Trophoblast cell (in vitro differentiated cells and primary cell): ENCODE data around the gene PLEKHA1.

Source experiments
- DNase-seq, 2 donors: peaks; one replicate each; pipeline ENCODE4 v3.0.0-alpha.2; 2016
- H2AFZ ChIP-seq: 2 replicates; pipeline ENCODE4 v1.6.1; 2013; ENCODE audit warnings: low read length, moderate library complexity, mild to moderate bottlenecking; ENCODE audit not compliant: insufficient read depth, poor library complexity
- H2AK5ac ChIP-seq: 2 replicates; pipeline ENCODE4 v1.6.1; 2013; ENCODE audit warnings: mild to moderate bottlenecking, low read length
- H2BK120ac ChIP-seq: 2 replicates; pipeline ENCODE4 v1.6.1; 2013; ENCODE audit warnings: low read length, mild to moderate bottlenecking, moderate library complexity; ENCODE audit not compliant: insufficient read depth, poor library complexity
- H2BK12ac ChIP-seq: 2 replicates; pipeline ENCODE4 v1.6.1; 2013; ENCODE audit warnings: mild to moderate bottlenecking, low read length, moderate library complexity
- H2BK5ac ChIP-seq: 2 replicates; pipeline ENCODE4 v1.6.1; 2013; ENCODE audit warnings: low read length, low read depth, moderate library complexity, mild to moderate bottlenecking; ENCODE audit not compliant: poor library complexity
- H3K14ac ChIP-seq: 2 replicates; pipeline ENCODE4 v1.6.1; 2013; ENCODE audit warnings: mild to moderate bottlenecking, low read length
- H3K18ac ChIP-seq: 2 replicates; pipeline ENCODE4 v1.6.1; 2013; ENCODE audit warnings: mild to moderate bottlenecking, low read length
- H3K23ac ChIP-seq: 2 replicates; pipeline ENCODE4 v1.6.1; 2013; ENCODE audit warnings: low read length
- H3K27ac ChIP-seq: 2 replicates; pipeline ENCODE4 v1.5.1; 2013; ENCODE audit warnings: low read depth, mild to moderate bottlenecking, inconsistent platforms, low read length, moderate library complexity
- H3K27me3 ChIP-seq: 2 replicates; pipeline ENCODE4 v1.6.1; 2013; ENCODE audit warnings: inconsistent platforms, mild to moderate bottlenecking, low read length, moderate library complexity; ENCODE audit not compliant: insufficient read depth
- H3K36me3 ChIP-seq, 2 experiments: 1 replicate in 1 of 2; 2 replicates in 1 of 2; pipeline ENCODE4 v1.6.1; 2013; ENCODE audit warnings: low read length in 2 of 2, mild to moderate bottlenecking in 2 of 2, moderate library complexity in 1 of 2; ENCODE audit not compliant: insufficient read depth in 2 of 2, control insufficient read depth in 1 of 2
- H3K4ac ChIP-seq: 2 replicates; pipeline ENCODE4 v1.6.1; 2013; ENCODE audit warnings: low read depth, mild to moderate bottlenecking, low read length, moderate library complexity
- H3K4me1 ChIP-seq, 2 experiments: 1 replicate in 1 of 2; 2 replicates in 1 of 2; pipeline ENCODE4 v1.6.1; 2013; ENCODE audit warnings: low read length in 2 of 2, mild to moderate bottlenecking in 2 of 2, moderate library complexity in 1 of 2; ENCODE audit not compliant: insufficient read depth in 2 of 2, control insufficient read depth in 1 of 2
- H3K4me2 ChIP-seq: 2 replicates; pipeline ENCODE4 v1.6.1; 2013; ENCODE audit warnings: inconsistent platforms, mild to moderate bottlenecking, low read length, moderate library complexity
- H3K4me3 ChIP-seq: 2 replicates; pipeline ENCODE4 v1.5.1; 2013; ENCODE audit warnings: mild to moderate bottlenecking, low read depth, low read length, inconsistent platforms
- H3K79me1 ChIP-seq: one replicate; pipeline ENCODE4 v1.6.1; 2013; ENCODE audit warnings: low read length
- H3K79me2 ChIP-seq: 2 replicates; pipeline ENCODE4 v1.6.1; 2013; ENCODE audit warnings: low read length, mild to moderate bottlenecking; ENCODE audit not compliant: control insufficient read depth, insufficient read depth, poor library complexity
- H3K9ac ChIP-seq: 2 replicates; pipeline ENCODE4 v1.6.1; 2013; ENCODE audit warnings: mild to moderate bottlenecking, low read length
- H3K9me3 ChIP-seq: 2 replicates; pipeline ENCODE4 v1.6.1; 2013; ENCODE audit warnings: low read depth, mild to moderate bottlenecking, control low read depth, inconsistent platforms, low read length; ENCODE audit not compliant: insufficient read depth
- H4K12ac ChIP-seq: 2 replicates; pipeline ENCODE4 v1.6.1; 2013; ENCODE audit warnings: low read depth, mild to moderate bottlenecking, low read length, moderate library complexity
- H4K8ac ChIP-seq: 2 replicates; pipeline ENCODE4 v1.6.1; 2013; ENCODE audit warnings: low read depth, mild to moderate bottlenecking, low read length, moderate library complexity
- H4K91ac ChIP-seq: one replicate; pipeline ENCODE4 v1.6.1; 2013; ENCODE audit warnings: low read depth, mild to moderate bottlenecking, low read length, moderate library complexity
- WGBS: extraction: QIAGEN DNeasy Blood & Tissue Kit; methylation state at CpG from one replicate; pipeline ENCODE4 v1.1.7; 2013; ENCODE audit warnings: missing lambda C conversion rate; ENCODE audit not compliant: insufficient read length, insufficient coverage; ENCODE audit errors: extremely low coverage; 5-methylcytosine and 5-hydroxymethylcytosine counted together

PLEKHA1 gene

DNA sequence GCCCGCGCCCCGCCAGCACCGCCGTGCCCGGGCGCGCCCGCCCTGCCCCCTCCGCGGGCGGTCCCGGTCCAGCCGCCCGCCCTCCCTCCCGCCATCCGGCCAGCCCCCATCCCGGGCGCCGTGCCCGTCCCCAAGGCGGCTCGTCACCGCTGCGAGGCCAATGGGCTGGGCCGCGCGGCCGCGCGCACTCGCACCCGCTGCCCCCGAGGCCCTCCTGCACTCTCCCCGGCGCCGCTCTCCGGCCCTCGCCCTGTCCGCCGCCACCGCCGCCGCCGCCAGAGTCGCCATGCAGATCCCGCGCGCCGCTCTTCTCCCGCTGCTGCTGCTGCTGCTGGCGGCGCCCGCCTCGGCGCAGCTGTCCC, 86.8 kb downstream of the PLEKHA1 start, which contains the start of gene HTRA1:
Gene HTRA1, plus strand, starts transcription at position 187 of the 362 bp plus-strand sequence. Its CDS starts 100 bp downstream, at position 287.
- peaks cover 0 to 6% of the 10 kb centered on the region in 2 experiments for H3K36me3 ChIP-seq
- H3K27ac ChIP-seq: no peak within 1 kb of the TSS
- peak within 1 kb of the TSS; percentile 19 for H2BK5ac ChIP-seq
- H3K4me1 ChIP-seq: peaks cover 14 to 24% of the 10 kb centered on the region in 2 experiments
- H3K4me2 ChIP-seq: peak within 1 kb of the TSS; percentile 67
- H3K27me3 ChIP-seq: peaks cover 37% of the 10 kb centered on the region
- DNase-seq: peak; percentile 45 to 68
- H3K79me2 ChIP-seq: peaks cover 4% of the 10 kb centered on the region
- H3K4ac ChIP-seq: peak within 1 kb of the TSS; percentile 28
- H4K8ac ChIP-seq: peak within 1 kb of the TSS; percentile 78
- peaks cover 10% of the 10 kb centered on the region for H3K9me3 ChIP-seq
- H4K91ac ChIP-seq: peak within 1 kb of the TSS; percentile 84
- no peak within 1 kb of the TSS for H3K23ac ChIP-seq
- H3K18ac ChIP-seq: peak within 1 kb of the TSS; percentile 23
- peak within 1 kb of the TSS; percentile 52 for H2BK120ac ChIP-seq
- H4K12ac ChIP-seq: peak within 1 kb of the TSS; percentile 44
- no peak within 1 kb of the TSS for H2AK5ac ChIP-seq
- H3K4me3 ChIP-seq: peak within 1 kb of the TSS; percentile 73
- WGBS: no CpG with 5 or more reads among the region's 56 CpGs
- H2BK12ac ChIP-seq: peak within 1 kb of the TSS; percentile 46
- peak within 1 kb of the TSS; percentile 80 for H3K14ac ChIP-seq
- H3K79me1 ChIP-seq: peaks cover 10% of the 10 kb centered on the region
- H2AFZ ChIP-seq: peak within 1 kb of the TSS; percentile 50
- peak within 1 kb of the TSS; percentile 66 for H3K9ac ChIP-seq

DNA sequence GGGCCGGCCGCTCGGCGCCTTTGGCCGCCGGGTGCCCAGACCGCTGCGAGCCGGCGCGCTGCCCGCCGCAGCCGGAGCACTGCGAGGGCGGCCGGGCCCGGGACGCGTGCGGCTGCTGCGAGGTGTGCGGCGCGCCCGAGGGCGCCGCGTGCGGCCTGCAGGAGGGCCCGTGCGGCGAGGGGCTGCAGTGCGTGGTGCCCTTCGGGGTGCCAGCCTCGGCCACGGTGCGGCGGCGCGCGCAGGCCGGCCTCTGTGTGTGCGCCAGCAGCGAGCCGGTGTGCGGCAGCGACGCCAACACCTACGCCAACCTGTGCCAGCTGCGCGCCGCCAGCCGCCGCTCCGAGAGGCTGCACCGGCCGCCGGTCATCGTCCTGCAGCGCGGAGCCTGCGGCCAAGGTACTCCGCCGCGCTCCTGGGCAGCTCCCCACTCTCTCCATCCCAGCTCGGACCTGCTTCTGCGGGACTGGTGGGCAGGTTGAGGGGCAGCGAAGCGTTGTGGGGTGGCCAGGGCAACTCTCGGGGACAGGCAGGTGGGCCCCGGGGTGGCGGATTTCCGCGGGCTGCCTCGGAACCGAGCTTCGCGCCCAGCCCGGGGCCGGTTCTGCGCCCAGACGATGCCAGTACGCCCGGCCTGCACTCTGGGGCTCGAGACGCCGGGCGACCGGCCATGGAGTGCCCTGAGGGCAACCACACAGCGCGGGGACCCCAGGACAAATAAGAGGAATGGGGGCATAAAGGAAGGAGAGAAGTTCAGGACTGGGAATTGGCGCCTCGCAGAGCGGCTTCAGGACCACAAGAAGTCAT, 87.4 kb downstream of the PLEKHA1 start:
- peaks cover 10% of the 10 kb centered on the region for H3K9me3 ChIP-seq
- H2BK5ac ChIP-seq: no peak overlapping the region
- peaks cover 0 to 6% of the 10 kb centered on the region in 2 experiments for H3K36me3 ChIP-seq
- H3K9ac ChIP-seq: peak overlapping the region; percentile 66
- peak overlapping the region; percentile 5 for H2BK12ac ChIP-seq
- peak overlapping the region; percentile 4 for H3K14ac ChIP-seq
- H3K79me2 ChIP-seq: peaks cover 4% of the 10 kb centered on the region
- H3K23ac ChIP-seq: no peak overlapping the region
- H2AK5ac ChIP-seq: no peak overlapping the region
- peak overlapping the region; percentile 6 for H2AFZ ChIP-seq
- H3K4me2 ChIP-seq: peak overlapping the region; percentile 67
- peaks cover 37% of the 10 kb centered on the region for H3K27me3 ChIP-seq
- H4K8ac ChIP-seq: peak overlapping the region; percentile 20
- H4K91ac ChIP-seq: peak overlapping the region; percentile 77
- no peak overlapping the region for H3K27ac ChIP-seq
- H3K79me1 ChIP-seq: peaks cover 10% of the 10 kb centered on the region
- DNase-seq: no peak
- H3K4ac ChIP-seq: no peak overlapping the region
- peaks cover 14 to 24% of the 10 kb centered on the region in 2 experiments for H3K4me1 ChIP-seq
- WGBS: no CpG with 5 or more reads among the region's 95 CpGs
- H2BK120ac ChIP-seq: peak overlapping the region; percentile 2
- peak overlapping the region; percentile 73 for H3K4me3 ChIP-seq
- H3K18ac ChIP-seq: peak overlapping the region; percentile 23
- H4K12ac ChIP-seq: no peak overlapping the region

DNA sequence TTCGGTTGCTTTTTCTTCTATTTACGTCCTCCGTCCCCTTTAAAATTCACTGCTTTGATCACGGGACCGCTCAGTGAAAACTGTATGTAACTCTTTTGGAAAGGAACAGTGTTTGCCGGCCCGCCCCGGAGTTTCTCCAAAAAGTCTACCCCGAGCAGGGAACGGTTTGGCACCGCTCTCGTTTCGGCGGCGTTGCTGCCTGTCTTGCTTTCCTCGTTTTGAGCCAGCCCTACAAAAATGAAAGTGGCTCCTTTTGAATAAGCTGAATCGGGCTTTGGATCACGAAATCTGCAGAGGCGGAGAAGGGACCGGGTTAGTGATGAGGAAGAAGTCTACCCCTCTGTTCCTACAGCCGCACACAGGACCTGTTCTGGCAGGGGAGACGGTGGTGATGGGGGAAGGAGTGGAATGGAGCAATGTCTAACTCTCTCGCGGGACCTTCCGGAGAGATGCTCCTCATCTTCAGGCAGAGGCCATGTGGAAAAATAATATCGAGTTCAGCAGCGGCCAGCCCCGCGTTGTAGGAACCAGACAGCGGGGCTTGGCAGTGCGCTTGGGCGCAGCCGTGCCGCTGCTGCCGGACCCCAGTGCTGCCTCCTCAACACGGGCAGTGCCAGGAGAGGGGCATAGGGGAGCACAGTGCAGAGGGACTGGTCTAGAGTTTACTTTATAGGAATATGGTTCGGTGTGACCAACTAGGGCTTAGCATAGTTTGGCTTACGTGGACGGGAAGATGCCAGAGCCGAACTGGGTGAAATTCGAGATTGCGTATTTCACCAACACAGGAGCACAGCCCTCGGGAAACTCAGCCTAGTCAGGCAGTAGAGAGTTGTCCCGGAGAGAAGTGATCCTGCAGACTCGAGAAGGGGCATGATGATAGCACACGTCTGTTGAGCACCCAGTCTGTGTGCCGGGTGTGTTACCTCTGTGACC, 88.3 kb downstream of the PLEKHA1 start:
- Histone ChIP-seq H4K8ac (no peak overlapping the region), H2BK120ac (no peak overlapping the region), H3K79me1 (peaks cover 10% of the 10 kb centered on the region), H3K18ac (no peak overlapping the region), H2AFZ (no peak overlapping the region), H3K9me3 (peaks cover 10% of the 10 kb centered on the region), H3K9ac (peak overlapping the region; percentile 75), H2AK5ac (no peak overlapping the region), H3K23ac (peak overlapping the region; percentile 38), H3K27me3 (peaks cover 37% of the 10 kb centered on the region), H3K4me3 (peak overlapping the region; percentile 73), H3K4me2 (peak overlapping the region; percentile 67), H3K4ac (no peak overlapping the region), H3K4me1 (peaks cover 14 to 24% of the 10 kb centered on the region in 2 experiments), H4K91ac (no peak overlapping the region), H3K27ac (no peak overlapping the region), H3K79me2 (peaks cover 4% of the 10 kb centered on the region), H2BK5ac (no peak overlapping the region), H3K36me3 (peaks cover 0 to 6% of the 10 kb centered on the region in 2 experiments), H3K14ac (no peak overlapping the region), H4K12ac (no peak overlapping the region), H2BK12ac (no peak overlapping the region)
- no CpG with 5 or more reads among the region's 47 CpGs for WGBS
- DNase-seq: peak in 1 of 2 donors; percentile 37
